MM.1S (cell line): ENCODE measurements around the gene TRIP6.

ENCODE experiments used
- DNase-seq: peaks from one replicate; pipeline ENCODE4 v3.0.0-alpha.2; 2015
- H2AFZ ChIP-seq: fragments of 300-600 bp; sonication (generic); 2 replicates; pipeline ENCODE4 v1.6.0; 2016; ENCODE audit warnings: antibody characterized with exemption, low read length
- H3F3A ChIP-seq: fragments of 300-600 bp; sonication (generic); 2 replicates; pipeline ENCODE4 v1.6.1; 2016; ENCODE audit warnings: mild to moderate bottlenecking, antibody characterized with exemption, low read length, moderate library complexity, mixed read lengths; ENCODE audit not compliant: insufficient read depth
- H3K27ac ChIP-seq: fragments of 300-600 bp; sonication (generic); 2 replicates; pipeline ENCODE4 v1.5.1; 2016; ENCODE audit warnings: mild to moderate bottlenecking, low read length
- H3K27me3 ChIP-seq: fragments of 300-600 bp; sonication (generic); replicated peaks from 2 replicates; pipeline ENCODE4 v1.6.0; 2016; ENCODE audit warnings: low read length; ENCODE audit not compliant: insufficient read depth
- H3K36me3 ChIP-seq: fragments of 300-600 bp; sonication (generic); replicated peaks from 2 replicates; pipeline ENCODE4 v1.6.1; 2016; ENCODE audit warnings: mild to moderate bottlenecking, low read length, mixed read lengths; ENCODE audit not compliant: insufficient read depth
- H3K4me1 ChIP-seq: fragments of 300-600 bp; sonication (generic); 2 replicates; pipeline ENCODE4 v1.6.1; 2016; ENCODE audit warnings: low read length, mixed read lengths
- H3K4me2 ChIP-seq: fragments of 300-600 bp; sonication (generic); 2 replicates; pipeline ENCODE4 v1.6.0; 2016; ENCODE audit warnings: low read depth, low read length
- H3K4me3 ChIP-seq: fragments of 300-600 bp; sonication (generic); 2 replicates; pipeline ENCODE4 v1.5.1; 2016; ENCODE audit warnings: low read length, mixed read lengths
- H3K79me2 ChIP-seq: fragments of 300-600 bp; sonication (generic); 2 replicates; pipeline ENCODE4 v1.6.1; 2016; ENCODE audit warnings: mixed run types, low read length, mixed read lengths
- H3K9ac ChIP-seq: fragments of 300-600 bp; sonication (generic); 2 replicates; pipeline ENCODE4 v1.6.1; 2016; ENCODE audit warnings: low read length, mixed read lengths
- H3K9me2 ChIP-seq: fragments of 300-600 bp; sonication (generic); replicated peaks from 2 replicates; pipeline ENCODE4 v1.6.1; 2016; ENCODE audit warnings: mild to moderate bottlenecking, low read length, mixed read lengths; ENCODE audit not compliant: insufficient read depth
- H3K9me3 ChIP-seq: fragments of 300-600 bp; sonication (generic); replicated peaks from 2 replicates; pipeline ENCODE4 v1.6.1; 2016; ENCODE audit warnings: mild to moderate bottlenecking, low read length, mixed read lengths; ENCODE audit not compliant: insufficient read depth
- H4K20me1 ChIP-seq: fragments of 300-600 bp; sonication (generic); 2 replicates; pipeline ENCODE4 v1.6.1; 2016; ENCODE audit warnings: mild to moderate bottlenecking, low read length, moderate library complexity, mixed read lengths; ENCODE audit not compliant: insufficient read depth
- CTCF ChIP-seq: fragments of 300-600 bp; sonication (generic); IDR thresholded peaks from 2 replicates; pipeline ENCODE4 v1.5.1; 2016; ENCODE audit warnings: antibody characterized with exemption, low read length, mixed read lengths
- EZH2 ChIP-seq: fragments of 300-600 bp; sonication (generic); optimal IDR thresholded peaks from 2 replicates; pipeline ENCODE3; 2017; ENCODE audit warnings: low read depth, mild to moderate bottlenecking, antibody characterized with exemption, low read length, mixed read lengths
- EZH2phosphoT487 ChIP-seq: fragments of 300-600 bp; sonication (generic); IDR thresholded peaks from 2 replicates; pipeline ENCODE4 v1.6.1; 2018; ENCODE audit warnings: antibody characterized with exemption, low read length

TRIP6 gene

GRCh38 chr7:100839361-100839760 lies 27.8 kb upstream of the TRIP6 start:
- Histone ChIP-seq H3K27ac (no peak overlapping the region), H3K9me3 (no peaks in the 10 kb centered on the region), H3K4me1 (no peaks in the 10 kb centered on the region), H3K27me3 (peaks cover 10% of the 10 kb centered on the region), H3K4me2 (no peak overlapping the region), H2AFZ (no peak overlapping the region), H3K36me3 (no peaks in the 10 kb centered on the region), H3K9ac (no peak overlapping the region), H3K4me3 (no peak overlapping the region), H3K79me2 (no peaks in the 10 kb centered on the region), H3F3A (no peaks in the 10 kb centered on the region), H4K20me1 (no peaks in the 10 kb centered on the region), H3K9me2 (no peaks in the 10 kb centered on the region)
- no peak for TF ChIP-seq EZH2
- no peak for TF ChIP-seq CTCF
- no peak for DNase-seq

- no peak for DNase-seq
- no peak for TF ChIP-seq EZH2
- TF ChIP-seq CTCF = no peak
- no peak for TF ChIP-seq EZH2phosphoT487
- peaks cover 4% of the 10 kb centered on the region for H3K27me3 ChIP-seq
- H3K36me3 ChIP-seq = no peaks in the 10 kb centered on the region
- no peak overlapping the region for H3K27ac ChIP-seq
- no peaks in the 10 kb centered on the region for H3K79me2 ChIP-seq
- H3K4me3 ChIP-seq = no peak overlapping the region
- H3K9me2 ChIP-seq = no peaks in the 10 kb centered on the region
- H4K20me1 ChIP-seq = no peaks in the 10 kb centered on the region
- no peaks in the 10 kb centered on the region for H3F3A ChIP-seq
- H3K9me3 ChIP-seq = no peaks in the 10 kb centered on the region
- H3K9ac ChIP-seq = no peak overlapping the region
- no peak overlapping the region for H2AFZ ChIP-seq
- no peaks in the 10 kb centered on the region for H3K4me1 ChIP-seq
- H3K4me2 ChIP-seq = no peak overlapping the region
Observed at GRCh38 chr7:100840470-100841100, 26.6 kb upstream of the TRIP6 start.

- H2AFZ ChIP-seq = no peak overlapping the region
- no peak overlapping the region for H3K4me2 ChIP-seq
- DNase-seq = no peak
- H3K27me3 ChIP-seq = no peaks in the 10 kb centered on the region
- no peak overlapping the region for H3K27ac ChIP-seq
- H3K79me2 ChIP-seq = no peaks in the 10 kb centered on the region
- H3K4me3 ChIP-seq = no peak overlapping the region
- no peaks in the 10 kb centered on the region for H4K20me1 ChIP-seq
- no peaks in the 10 kb centered on the region for H3K4me1 ChIP-seq
- H3K9me2 ChIP-seq = no peaks in the 10 kb centered on the region
- H3F3A ChIP-seq = no peaks in the 10 kb centered on the region
- no peaks in the 10 kb centered on the region for H3K36me3 ChIP-seq
- no peak for TF ChIP-seq CTCF
- TF ChIP-seq EZH2phosphoT487 = no peak
- no peak for TF ChIP-seq EZH2
- H3K9ac ChIP-seq = no peak overlapping the region
- no peaks in the 10 kb centered on the region for H3K9me3 ChIP-seq
Observed at GRCh38 chr7:100847360-100847759, 19.8 kb upstream of the TRIP6 start.
